ENCODE measurements around the gene SRSF8.

The SRSF8 gene

GRCh38 chr11:95086151-95086550 is 19.4 kb downstream of the SRSF8 start:
- Histone ChIP-seq H3K9me3 (ENCODE audit: insufficient read depth, low read depth, low read length) (no peaks in the 10 kb centered on the region), H3K27me3 (ENCODE audit: insufficient read depth, low read length) (peaks cover 26% of the 10 kb centered on the region), H3K36me3 (ENCODE audit: insufficient read depth, low read depth, low read length) (no peaks in the 10 kb centered on the region), H3K9ac (ENCODE audit: low read depth, low read length) (no peak overlapping the region), H3K27ac (ENCODE audit: low read length) (no peak overlapping the region), H3K4me1 (ENCODE audit: insufficient read depth, low read length) (peaks cover 9% of the 10 kb centered on the region; the same call in 1 of the 2 replicates), H3K4me3 (ENCODE audit: low read length) (no peak overlapping the region)

GRCh38 chr11:95086836-95087570 is 20.3 kb downstream of the SRSF8 start:
- peaks cover 7% of the 10 kb centered on the region; the same call in 1 of the 2 replicates for H3K4me1 ChIP-seq (ENCODE audit: insufficient read depth, low read length)
- H3K36me3 ChIP-seq (ENCODE audit: insufficient read depth, low read depth, low read length) = no peaks in the 10 kb centered on the region
- H3K4me3 ChIP-seq (ENCODE audit: low read length) = no peak overlapping the region
- H3K9me3 ChIP-seq (ENCODE audit: insufficient read depth, low read depth, low read length) = no peaks in the 10 kb centered on the region
- no peak overlapping the region for H3K9ac ChIP-seq (ENCODE audit: low read depth, low read length)
- peaks cover 35% of the 10 kb centered on the region for H3K27me3 ChIP-seq (ENCODE audit: insufficient read depth, low read length)
- no peak overlapping the region for H3K27ac ChIP-seq (ENCODE audit: low read length)

DNA sequence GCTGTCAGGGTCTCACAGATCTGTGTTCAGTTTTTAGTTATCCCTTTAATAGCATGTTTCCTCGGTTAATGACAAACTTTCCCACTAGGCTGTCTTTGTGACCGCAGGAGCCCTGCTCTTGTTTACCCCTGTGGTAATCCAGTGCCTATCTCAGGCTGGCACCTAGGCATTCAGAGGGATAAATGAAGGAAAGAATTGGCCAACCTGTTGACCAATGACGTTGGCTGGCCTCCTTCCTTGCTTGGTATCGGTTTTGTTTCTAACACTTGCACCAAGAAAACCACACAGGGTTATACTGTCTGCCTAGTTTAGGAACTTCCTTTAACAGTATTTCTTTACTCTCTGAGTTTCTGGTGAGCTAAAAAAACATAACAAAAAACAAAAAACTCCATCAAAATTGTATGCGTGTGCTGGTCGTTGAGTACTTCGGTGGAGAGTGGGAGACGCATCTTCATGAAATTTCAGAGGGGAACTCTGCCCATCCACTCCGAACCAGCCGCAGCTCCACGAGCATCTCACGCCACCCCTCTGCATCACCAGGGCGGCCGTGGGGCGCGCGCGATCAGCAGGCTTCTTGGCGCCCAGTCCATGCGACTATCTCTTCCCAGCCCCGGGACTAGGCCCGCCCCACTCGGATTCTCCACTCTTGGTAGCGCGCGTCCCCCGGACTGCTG is 22.4 kb downstream of the SRSF8 start:
- H3K4me3 ChIP-seq (ENCODE audit: low read length) = peak overlapping the region; percentile 82
- H3K9ac ChIP-seq (ENCODE audit: low read depth, low read length) = peak overlapping the region; percentile 62; the same call in 1 of the 2 replicates
- no peaks in the 10 kb centered on the region for H3K9me3 ChIP-seq (ENCODE audit: insufficient read depth, low read depth, low read length)
- H3K27ac ChIP-seq (ENCODE audit: low read length) = no peak overlapping the region
- no peaks in the 10 kb centered on the region for H3K36me3 ChIP-seq (ENCODE audit: insufficient read depth, low read depth, low read length)
- peaks cover 43% of the 10 kb centered on the region for H3K27me3 ChIP-seq (ENCODE audit: insufficient read depth, low read length)
- H3K4me1 ChIP-seq (ENCODE audit: insufficient read depth, low read length) = peaks cover 14% of the 10 kb centered on the region; the same call in 1 of the 2 replicates

GRCh38 chr11:95089620-95090542 is 23.2 kb downstream of the SRSF8 start, which contains the start of gene ENDOD1:
ENDOD1 (plus strand) TSS chr11:95089846; CDS start chr11:95089928, 82 bp downstream.
- H3K36me3 ChIP-seq (ENCODE audit: insufficient read depth, low read depth, low read length) = no peaks in the 10 kb centered on the region
- H3K9me3 ChIP-seq (ENCODE audit: insufficient read depth, low read depth, low read length) = no peaks in the 10 kb centered on the region
- H3K4me1 ChIP-seq (ENCODE audit: insufficient read depth, low read length) = peaks cover 14% of the 10 kb centered on the region; the same call in 1 of the 2 replicates
- H3K9ac ChIP-seq (ENCODE audit: low read depth, low read length) = peak within 1 kb of the TSS; percentile 62; the same call in 1 of the 2 replicates
- H3K27ac ChIP-seq (ENCODE audit: low read length) = no peak within 1 kb of the TSS
- peaks cover 43% of the 10 kb centered on the region for H3K27me3 ChIP-seq (ENCODE audit: insufficient read depth, low read length)
- peak within 1 kb of the TSS; percentile 82 for H3K4me3 ChIP-seq (ENCODE audit: low read length)

- no peak overlapping the region for H3K27ac ChIP-seq (ENCODE audit: low read length)
- H3K9me3 ChIP-seq (ENCODE audit: insufficient read depth, low read depth, low read length) = no peaks in the 10 kb centered on the region
- H3K36me3 ChIP-seq (ENCODE audit: insufficient read depth, low read depth, low read length) = no peaks in the 10 kb centered on the region
- H3K4me3 ChIP-seq (ENCODE audit: low read length) = no peak overlapping the region
- H3K9ac ChIP-seq (ENCODE audit: low read depth, low read length) = no peak overlapping the region
- peaks cover 43% of the 10 kb centered on the region for H3K27me3 ChIP-seq (ENCODE audit: insufficient read depth, low read length)
- peaks cover 14% of the 10 kb centered on the region; the same call in 1 of the 2 replicates for H3K4me1 ChIP-seq (ENCODE audit: insufficient read depth, low read length)
These were observed 25.0 kb downstream of the SRSF8 start for GRCh38 chr11:95091663-95092180.

DNA sequence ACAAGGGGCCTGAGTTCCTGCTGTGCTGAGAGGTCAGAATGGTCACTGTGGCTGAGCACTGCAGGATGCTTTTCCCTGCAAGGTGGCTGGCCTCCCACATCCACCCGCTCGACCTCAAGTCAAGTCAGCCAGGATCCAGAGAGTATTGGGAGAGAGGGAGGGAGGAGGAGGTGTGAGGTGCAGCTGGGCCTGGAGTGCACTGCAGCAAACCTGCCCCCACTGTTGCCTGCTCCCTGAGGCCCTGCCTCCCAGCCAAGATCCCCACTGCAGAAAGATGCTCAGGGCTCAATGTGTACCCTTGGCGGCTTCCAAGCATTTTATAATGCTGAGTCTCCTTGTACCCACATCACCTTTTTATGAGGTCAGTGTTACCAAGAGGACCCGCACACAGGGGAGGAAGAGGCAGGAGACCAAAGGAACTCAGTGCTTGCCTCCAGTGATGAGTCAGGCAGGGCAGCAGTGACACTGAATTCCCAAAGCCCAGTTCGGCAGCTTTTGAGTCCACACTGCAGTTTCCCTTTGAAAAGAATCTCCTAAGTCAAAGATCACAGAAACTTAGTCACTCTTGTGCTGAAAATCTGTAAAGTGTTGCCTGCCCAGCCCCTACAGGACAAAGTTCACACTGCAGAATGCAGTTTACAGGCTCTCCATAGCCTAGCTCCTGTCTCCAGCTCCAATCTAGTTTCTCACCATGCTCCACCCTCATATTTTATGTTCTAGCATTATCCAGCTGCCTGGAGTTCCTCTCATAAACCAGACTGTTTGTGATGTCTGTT is 26.0 kb downstream of the SRSF8 start:
- H3K9ac ChIP-seq (ENCODE audit: low read depth, low read length) = no peak overlapping the region
- no peaks in the 10 kb centered on the region for H3K9me3 ChIP-seq (ENCODE audit: insufficient read depth, low read depth, low read length)
- peaks cover 43% of the 10 kb centered on the region for H3K27me3 ChIP-seq (ENCODE audit: insufficient read depth, low read length)
- H3K36me3 ChIP-seq (ENCODE audit: insufficient read depth, low read depth, low read length) = no peaks in the 10 kb centered on the region
- peaks cover 14% of the 10 kb centered on the region; the same call in 1 of the 2 replicates for H3K4me1 ChIP-seq (ENCODE audit: insufficient read depth, low read length)
- H3K27ac ChIP-seq (ENCODE audit: low read length) = no peak overlapping the region
- no peak overlapping the region for H3K4me3 ChIP-seq (ENCODE audit: low read length)

- Histone ChIP-seq H3K9ac (ENCODE audit: low read depth, low read length) (no peak overlapping the region), H3K36me3 (ENCODE audit: insufficient read depth, low read depth, low read length) (no peaks in the 10 kb centered on the region), H3K4me1 (ENCODE audit: insufficient read depth, low read length) (peaks cover 14% of the 10 kb centered on the region; the same call in 1 of the 2 replicates)
These were observed 26.8 kb downstream of the SRSF8 start for GRCh38 chr11:95093548-95093947.

GRCh38 chr11:95095858-95096587 is 29.3 kb downstream of the SRSF8 start:
- H3K9me3 ChIP-seq (ENCODE audit: insufficient read depth, low read depth, low read length) = no peaks in the 10 kb centered on the region
- H3K4me3 ChIP-seq (ENCODE audit: low read length) = no peak overlapping the region
- H3K27me3 ChIP-seq (ENCODE audit: insufficient read depth, low read length) = peaks cover 18% of the 10 kb centered on the region
- H3K9ac ChIP-seq (ENCODE audit: low read depth, low read length) = no peak overlapping the region
- H3K27ac ChIP-seq (ENCODE audit: low read length) = no peak overlapping the region
- no peaks in the 10 kb centered on the region for H3K36me3 ChIP-seq (ENCODE audit: insufficient read depth, low read depth, low read length)
- peaks cover 7% of the 10 kb centered on the region; the same call in 1 of the 2 replicates for H3K4me1 ChIP-seq (ENCODE audit: insufficient read depth, low read length)

More at GRCh38 chr11:95093548-95093947, 26.8 kb downstream of the SRSF8 start:
- no peaks in the 10 kb centered on the region for H3K9me3 ChIP-seq (ENCODE audit: insufficient read depth, low read depth, low read length)
- H3K4me3 ChIP-seq (ENCODE audit: low read length) = no peak overlapping the region
- no peak overlapping the region for H3K27ac ChIP-seq (ENCODE audit: low read length)
- peaks cover 40% of the 10 kb centered on the region for H3K27me3 ChIP-seq (ENCODE audit: insufficient read depth, low read length)

GRCh38 chr11:95097209-95097608 is 30.5 kb downstream of the SRSF8 start:
- no peak overlapping the region for H3K4me3 ChIP-seq (ENCODE audit: low read length)
- H3K4me1 ChIP-seq (ENCODE audit: insufficient read depth, low read length) = peaks cover 7% of the 10 kb centered on the region; the same call in 1 of the 2 replicates
- H3K27ac ChIP-seq (ENCODE audit: low read length) = no peak overlapping the region
- H3K9me3 ChIP-seq (ENCODE audit: insufficient read depth, low read depth, low read length) = no peaks in the 10 kb centered on the region
- H3K27me3 ChIP-seq (ENCODE audit: insufficient read depth, low read length) = peaks cover 6% of the 10 kb centered on the region
- no peak overlapping the region for H3K9ac ChIP-seq (ENCODE audit: low read depth, low read length)
- no peaks in the 10 kb centered on the region for H3K36me3 ChIP-seq (ENCODE audit: insufficient read depth, low read depth, low read length)

DNA sequence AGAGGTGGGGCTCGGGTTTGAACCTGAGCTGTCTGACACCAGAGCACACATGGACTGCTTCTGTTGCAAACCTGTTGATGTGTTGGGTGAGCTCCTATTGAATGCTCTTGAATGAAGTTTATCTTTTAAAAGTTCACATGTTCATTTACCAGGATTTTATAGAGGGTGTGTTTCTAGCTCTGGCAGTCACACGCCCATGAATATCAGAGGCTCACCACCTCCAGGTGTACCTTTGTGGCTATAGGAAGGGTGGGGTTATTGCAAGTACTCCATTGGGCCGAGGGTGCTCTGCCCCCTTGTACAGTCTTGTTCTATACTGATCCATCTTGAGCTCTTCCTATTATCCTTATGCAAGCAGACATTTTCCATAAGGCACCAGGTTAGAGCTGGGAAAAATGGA is 32.1 kb downstream of the SRSF8 start:
- no peaks in the 10 kb centered on the region; the same call in 1 of the 2 replicates for H3K4me1 ChIP-seq (ENCODE audit: insufficient read depth, low read length)
- H3K27me3 ChIP-seq (ENCODE audit: insufficient read depth, low read length) = no peaks in the 10 kb centered on the region
- no peak overlapping the region for H3K9ac ChIP-seq (ENCODE audit: low read depth, low read length)
- H3K36me3 ChIP-seq (ENCODE audit: insufficient read depth, low read depth, low read length) = no peaks in the 10 kb centered on the region
- no peaks in the 10 kb centered on the region for H3K9me3 ChIP-seq (ENCODE audit: insufficient read depth, low read depth, low read length)
- no peak overlapping the region for H3K4me3 ChIP-seq (ENCODE audit: low read length)
- no peak overlapping the region for H3K27ac ChIP-seq (ENCODE audit: low read length)

Measured in iPS-20b (cell line).